ENCODE data around the gene PRKCA.

GRCh38 chr17:66781135-66781534, 478.7 kb downstream of the PRKCA start:
- TF ChIP-seq CTCF (IDR thresholded peaks at IDR 0.05) = no peak
- no peak for TF ChIP-seq POLR2A (IDR thresholded peaks at IDR 0.05)
